Limb (tissue), 2 donors: ENCODE results near the gene MRPS14.
"Not testable (repeated sequence)": the region's sequence is repeated elsewhere in the genome, so short reads cannot be mapped to it uniquely, and the experiment has no call there.

Experiments used
- DNase-seq, 2 donors: peaks; one replicate each; pipeline ENCODE4 v3.0.0-alpha.2; 2016; ENCODE audit errors: extremely low spot score in 2 of 2

MRPS14 gene

GRCh38 chr1:175023922-175024242 lies 657 bp upstream of the MRPS14 start:
- not testable (repeated sequence) for DNase-seq

- DNase-seq = no peak
Observed at GRCh38 chr1:175019524-175019923, 3.7 kb downstream of the MRPS14 start.

GRCh38 chr1:175015243-175015642 lies 8.0 kb downstream of the MRPS14 start:
- DNase-seq = no peak

- no peak for DNase-seq
Observed at GRCh38 chr1:175013445-175013844, 9.8 kb downstream of the MRPS14 start.

GRCh38 chr1:175009532-175009931 lies 13.7 kb downstream of the MRPS14 start:
- no peak for DNase-seq

GRCh38 chr1:175005085-175005783 lies 18.0 kb downstream of the MRPS14 start:
- DNase-seq = no peak

GRCh38 chr1:175003521-175003920 lies 19.7 kb downstream of the MRPS14 start:
- no peak for DNase-seq

GRCh38 chr1:175002910-175003517 lies 20.2 kb downstream of the MRPS14 start:
- no peak for DNase-seq

- DNase-seq = no peak
Observed at GRCh38 chr1:175000697-175001187, 22.5 kb downstream of the MRPS14 start.

- no peak for DNase-seq
Observed at GRCh38 chr1:174999936-175000696, 23.1 kb downstream of the MRPS14 start, which contains the start of gene CACYBP. CACYBP (plus strand) TSS chr1:174999947; CDS start chr1:175000181, 234 bp downstream.

- DNase-seq = peak; percentile 98 to 99
Observed at GRCh38 chr1:174999216-174999935, 23.8 kb downstream of the MRPS14 start.

- peak; percentile 48 to 61 for DNase-seq
Observed at GRCh38 chr1:174998569-174999215, 24.5 kb downstream of the MRPS14 start.

GRCh38 chr1:174997041-174997440 lies 26.2 kb downstream of the MRPS14 start:
- no peak for DNase-seq

GRCh38 chr1:174996476-174996875 lies 26.7 kb downstream of the MRPS14 start:
- DNase-seq = no peak

GRCh38 chr1:174995916-174996315 lies 27.3 kb downstream of the MRPS14 start:
- no peak for DNase-seq

GRCh38 chr1:174995121-174995520 lies 28.1 kb downstream of the MRPS14 start:
- no peak for DNase-seq

GRCh38 chr1:174991473-174991872 lies 31.8 kb downstream of the MRPS14 start:
- no peak for DNase-seq

- DNase-seq = no peak
Observed at GRCh38 chr1:174990382-174990999, 32.7 kb downstream of the MRPS14 start.

GRCh38 chr1:174989536-174990220 lies 33.5 kb downstream of the MRPS14 start:
- no peak for DNase-seq

- DNase-seq = no peak
Observed at GRCh38 chr1:174988986-174989385, 34.2 kb downstream of the MRPS14 start.
